ENCODE data around the gene IL1RAPL1.

- TF ChIP-seq CTCF (conservative IDR thresholded peaks at IDR 0.05; ENCODE audit: low read length) (no peak), EZH2phosphoT487 (IDR thresholded peaks at IDR 0.05; ENCODE audit: borderline replicate concordance) (no peak)
These were observed 873.8 kb downstream of the IL1RAPL1 start for GRCh38 chrX:29461039-29461438.
